C4-2B (cell line): ENCODE measurements around the gene ARHGAP10.

Source experiments
- H3K27ac ChIP-seq: fragments of 450-650 bp; 2 replicates; pipeline ENCODE4 v1.5.1; 2017
- ZFX ChIP-seq: fragments of 450-650 bp; IDR thresholded peaks from 2 replicates; pipeline ENCODE4 v1.6.1; 2017
- TF ChIP-seq, protein P1 (sequence below): fragments of 450-650 bp; conservative IDR thresholded peaks from 2 replicates; pipeline ENCODE4 v1.5.1; 2017; ENCODE audit warnings: mild to moderate bottlenecking

ARHGAP10 gene

DNA sequence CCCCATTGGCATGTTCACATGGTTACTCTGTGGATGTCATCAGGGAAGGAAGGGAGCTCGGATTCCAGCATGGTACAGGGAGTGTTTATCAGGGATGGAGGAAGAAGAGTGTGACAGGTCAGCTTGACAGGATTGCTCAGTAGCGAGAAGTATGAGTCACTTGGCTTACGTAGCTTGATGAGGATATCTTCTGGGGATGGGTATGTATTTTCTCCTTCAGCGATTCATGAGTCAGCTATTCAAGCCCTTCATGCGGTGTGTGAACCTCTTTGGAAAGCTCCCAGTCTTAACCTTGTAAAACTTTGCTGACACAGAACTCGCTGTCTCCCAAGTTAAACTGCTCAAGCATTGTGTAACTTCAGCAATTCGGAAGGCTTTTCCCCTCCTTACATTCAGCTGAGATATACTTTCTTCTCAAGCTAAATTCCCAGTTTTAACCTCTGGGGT, 275.4 kb downstream of the ARHGAP10 start:
- peak overlapping the region; percentile 52; the same call in 1 of the 2 replicates for H3K27ac ChIP-seq
- no peak for TF ChIP-seq ZFX

DNA sequence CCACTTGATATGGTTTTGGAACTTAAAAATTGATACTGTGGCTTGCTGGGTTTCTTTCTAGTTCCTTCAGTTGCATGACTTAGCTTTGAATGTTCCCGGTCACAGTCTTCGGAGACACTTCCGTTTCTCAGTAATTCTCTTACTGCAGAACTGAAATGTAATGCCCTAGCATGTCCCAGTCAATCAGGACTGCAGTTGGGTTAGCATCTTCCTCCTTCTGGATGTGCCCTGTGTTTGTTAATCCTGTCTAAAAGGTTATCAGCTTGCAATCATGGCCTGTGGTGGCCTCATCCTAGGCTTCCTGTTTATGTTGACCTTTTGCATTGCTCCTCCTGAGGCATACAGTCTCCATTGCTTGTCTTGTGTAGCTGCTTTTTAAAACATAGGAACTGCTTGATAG, 275.9 kb downstream of the ARHGAP10 start:
- peak overlapping the region; percentile 52; the same call in 1 of the 2 replicates for H3K27ac ChIP-seq
- TF ChIP-seq, protein P1, sequence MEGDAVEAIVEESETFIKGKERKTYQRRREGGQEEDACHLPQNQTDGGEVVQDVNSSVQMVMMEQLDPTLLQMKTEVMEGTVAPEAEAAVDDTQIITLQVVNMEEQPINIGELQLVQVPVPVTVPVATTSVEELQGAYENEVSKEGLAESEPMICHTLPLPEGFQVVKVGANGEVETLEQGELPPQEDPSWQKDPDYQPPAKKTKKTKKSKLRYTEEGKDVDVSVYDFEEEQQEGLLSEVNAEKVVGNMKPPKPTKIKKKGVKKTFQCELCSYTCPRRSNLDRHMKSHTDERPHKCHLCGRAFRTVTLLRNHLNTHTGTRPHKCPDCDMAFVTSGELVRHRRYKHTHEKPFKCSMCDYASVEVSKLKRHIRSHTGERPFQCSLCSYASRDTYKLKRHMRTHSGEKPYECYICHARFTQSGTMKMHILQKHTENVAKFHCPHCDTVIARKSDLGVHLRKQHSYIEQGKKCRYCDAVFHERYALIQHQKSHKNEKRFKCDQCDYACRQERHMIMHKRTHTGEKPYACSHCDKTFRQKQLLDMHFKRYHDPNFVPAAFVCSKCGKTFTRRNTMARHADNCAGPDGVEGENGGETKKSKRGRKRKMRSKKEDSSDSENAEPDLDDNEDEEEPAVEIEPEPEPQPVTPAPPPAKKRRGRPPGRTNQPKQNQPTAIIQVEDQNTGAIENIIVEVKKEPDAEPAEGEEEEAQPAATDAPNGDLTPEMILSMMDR = no peak
- TF ChIP-seq ZFX = no peak

DNA sequence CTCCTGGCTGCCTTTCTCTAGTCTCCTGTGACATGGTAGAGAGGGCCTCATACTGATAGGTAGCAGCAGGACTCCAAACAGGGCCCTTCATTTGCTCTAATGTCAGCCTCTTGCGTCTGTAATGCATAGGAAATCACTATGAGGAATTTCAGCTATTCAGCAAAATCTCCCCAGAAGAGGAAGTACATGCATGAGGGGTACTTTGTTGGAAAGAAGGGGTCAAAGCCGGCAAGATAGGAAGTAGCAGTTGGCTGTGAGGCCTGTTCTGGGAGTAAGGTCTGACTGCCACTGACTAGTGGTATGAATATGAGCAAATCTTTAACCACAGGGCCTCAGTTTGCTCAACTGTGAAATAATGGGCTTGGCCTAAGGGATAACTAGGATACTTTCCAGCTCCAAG, 283.2 kb downstream of the ARHGAP10 start:
- TF ChIP-seq, protein P1 = no peak
- no peak for TF ChIP-seq ZFX
- H3K27ac ChIP-seq = no peak overlapping the region

DNA sequence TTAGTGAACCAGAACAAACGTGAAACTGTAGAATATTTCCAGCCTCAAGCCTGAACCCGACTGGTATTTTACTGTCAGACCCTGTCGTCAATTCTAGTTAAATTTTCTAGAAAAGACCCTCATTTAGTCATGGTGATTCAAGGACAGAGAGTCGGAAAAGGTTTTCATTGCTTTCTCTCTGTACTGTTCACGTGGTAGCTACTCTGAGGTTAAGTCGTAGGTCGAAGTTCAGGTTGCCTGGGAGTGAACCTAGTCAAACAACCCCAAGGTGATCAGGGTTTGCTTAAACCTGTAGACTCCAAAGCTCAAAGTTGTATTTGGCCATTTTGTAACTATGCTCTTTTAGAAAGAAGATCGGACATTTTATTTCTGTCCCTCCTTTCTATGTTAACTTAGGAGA, 283.6 kb downstream of the ARHGAP10 start:
- no peak for TF ChIP-seq ZFX
- TF ChIP-seq, protein P1 = no peak
- H3K27ac ChIP-seq = no peak overlapping the region

DNA sequence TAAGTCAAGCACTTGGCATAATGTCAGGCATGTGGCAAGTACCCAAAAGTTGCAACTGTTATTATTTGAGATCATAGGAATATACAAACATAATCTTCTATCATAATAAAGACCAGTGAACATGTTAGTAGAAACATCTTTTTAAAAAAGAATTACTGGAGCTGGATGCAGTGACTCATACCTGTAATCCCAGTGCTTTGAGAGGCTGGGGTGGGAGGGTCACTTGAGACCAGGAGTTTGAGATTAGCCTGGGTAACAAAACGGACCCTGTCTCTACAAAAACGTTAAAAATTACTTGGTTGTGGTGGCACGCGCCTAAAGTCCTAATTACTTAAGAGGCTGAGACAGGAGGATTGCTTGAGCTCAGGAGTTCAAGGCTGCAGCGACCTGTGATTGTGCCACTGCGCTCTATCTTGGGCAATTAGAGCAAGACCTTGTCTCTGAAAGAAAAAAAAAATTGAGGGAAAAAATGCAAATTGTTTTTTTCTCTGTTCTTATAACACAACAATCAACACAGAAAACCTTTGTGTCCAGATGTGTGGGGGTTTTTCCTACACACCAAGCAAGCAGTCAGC, 284.3 kb downstream of the ARHGAP10 start:
- H3K27ac ChIP-seq = no peak overlapping the region
- no peak for TF ChIP-seq ZFX

DNA sequence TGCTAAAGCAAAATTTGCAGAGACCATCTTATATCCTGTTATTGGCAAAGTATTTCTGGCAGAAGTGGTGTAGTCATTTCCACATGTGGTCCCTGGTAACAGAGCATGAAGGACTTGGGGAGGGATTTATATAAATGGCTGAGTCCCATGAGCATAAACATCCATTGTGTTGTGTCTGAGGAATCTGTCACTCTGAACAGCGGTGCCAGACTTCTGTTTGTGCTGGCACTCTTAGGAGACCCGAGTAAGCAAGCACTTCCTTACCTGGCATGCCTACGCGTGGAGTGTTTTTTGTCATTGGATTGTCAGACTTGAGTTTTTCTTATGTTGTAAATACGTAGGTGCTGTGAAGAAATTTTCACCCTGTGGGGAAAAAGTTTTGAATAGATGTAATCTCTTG, 285.9 kb downstream of the ARHGAP10 start:
- no peak overlapping the region; the same call in 1 of the 2 replicates for H3K27ac ChIP-seq
- TF ChIP-seq, protein P1 = no peak
- TF ChIP-seq ZFX = no peak

DNA sequence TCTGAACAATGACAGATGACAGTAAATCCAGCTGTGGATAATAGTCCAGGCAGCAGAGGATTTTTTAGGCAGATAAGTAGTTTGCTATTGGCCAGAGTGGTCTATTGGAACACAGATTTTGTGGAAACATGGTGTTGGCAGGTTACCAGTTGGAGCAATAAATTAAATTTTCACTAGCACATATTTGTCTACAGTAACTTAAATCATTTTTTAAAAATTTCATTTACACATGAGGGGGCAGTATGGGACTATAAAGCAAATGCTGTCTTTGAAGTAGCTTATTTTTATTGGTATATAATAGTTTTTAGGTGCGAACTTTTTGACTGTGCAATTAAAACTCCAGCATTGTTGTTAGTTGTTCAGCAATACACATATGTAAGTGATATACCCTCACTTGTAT, 289.8 kb downstream of the ARHGAP10 start:
- no peak overlapping the region for H3K27ac ChIP-seq
- no peak for TF ChIP-seq ZFX
- TF ChIP-seq, protein P1 = peak; percentile 19

DNA sequence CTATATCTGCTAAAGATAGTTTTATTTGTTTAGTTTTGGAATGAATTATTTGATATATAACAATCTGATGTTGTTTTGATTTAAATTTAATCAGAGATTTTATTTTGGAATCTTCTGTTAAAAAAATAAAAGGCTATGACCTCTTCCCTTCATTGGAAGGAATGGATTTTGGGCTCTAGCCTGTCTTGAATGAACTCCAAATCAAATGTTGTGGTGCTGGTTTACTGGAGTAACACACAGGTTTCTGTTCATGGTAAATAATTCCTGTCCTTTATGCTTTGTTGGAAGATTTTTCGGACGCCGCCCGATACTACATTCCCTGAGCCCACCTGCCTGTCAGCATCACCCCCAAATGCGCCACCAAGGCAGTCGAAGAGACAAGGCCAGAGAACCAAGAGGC, 291.1 kb downstream of the ARHGAP10 start:
- TF ChIP-seq, protein P1 = no peak
- no peak for TF ChIP-seq ZFX
- H3K27ac ChIP-seq = no peak overlapping the region
